Natural killer cell (primary cell): Measurements from ENCODE around the gene ECM2. TPM values are rescaled to one million over a fixed set of nuclear protein-coding genes. Genes with fewer than 3 reads are reported as not detected.

Source experiments
- ATAC-seq, 3 donors: fragments of 150-1000 bp in 2 of 3; fragments of 200-7000 bp in 1 of 3; cut with Tn5 transposase; 1 replicate in 1 of 3; 2 replicates in 2 of 3; pipeline ENCODE4 v1.10.0; 2021; ENCODE audit warnings: mild to moderate bottlenecking in 2 of 3, moderate library complexity in 2 of 3
- DNase-seq, 2 donors: peaks; one replicate each; pipeline versions ENCODE4 v3.0.0 to v3.0.0-alpha.2; 2013 to 2021; ENCODE audit warnings: mixed read lengths in 1 of 2
- H3K27ac ChIP-seq: one replicate; pipeline ENCODE4 v1.5.1; 2013; ENCODE audit warnings: mild to moderate bottlenecking, low read length
- H3K27me3 ChIP-seq: one replicate; pipeline ENCODE4 v1.6.1; 2013; ENCODE audit warnings: low read length; ENCODE audit not compliant: control insufficient read depth, insufficient read depth
- H3K36me3 ChIP-seq: one replicate; pipeline ENCODE4 v1.6.1; 2013; ENCODE audit warnings: low read length; ENCODE audit not compliant: control insufficient read depth, insufficient read depth
- H3K4me1 ChIP-seq: one replicate; pipeline ENCODE4 v1.6.1; 2013; ENCODE audit warnings: low read length; ENCODE audit not compliant: control insufficient read depth, insufficient read depth
- H3K4me3 ChIP-seq: one replicate; pipeline ENCODE4 v1.5.1; 2013; ENCODE audit warnings: low read length
- H3K9me3 ChIP-seq: one replicate; pipeline ENCODE4 v1.6.1; 2013; ENCODE audit warnings: low read length; ENCODE audit not compliant: control insufficient read depth, insufficient read depth
- H3K27ac Mint-ChIP-seq, 2 donors: one replicate each; pipeline ENCODE4 v1.8.0; 2022; ENCODE audit warnings: mild to moderate bottlenecking in 2 of 2, mixed read lengths in 2 of 2, moderate library complexity in 1 of 2
- H3K27me3 Mint-ChIP-seq, 2 donors: one replicate each; pipeline ENCODE4 v1.8.0; 2022; ENCODE audit warnings: low read depth in 2 of 2, mixed read lengths in 2 of 2
- H3K36me3 Mint-ChIP-seq: one replicate; pipeline ENCODE4 v1.8.0; 2022; ENCODE audit warnings: mixed read lengths
- H3K4me1 Mint-ChIP-seq, 2 donors: one replicate each; pipeline ENCODE4 v1.8.0; 2022; ENCODE audit warnings: mixed read lengths in 2 of 2
- H3K4me3 Mint-ChIP-seq: one replicate; pipeline ENCODE4 v1.8.0; 2022; ENCODE audit warnings: mild to moderate bottlenecking, moderate library complexity, mixed read lengths
- H3K9me3 Mint-ChIP-seq, 2 donors: one replicate each; pipeline ENCODE4 v1.8.0; 2022; ENCODE audit warnings: mixed read lengths in 2 of 2
- WGBS: methylation state at CpG from one replicate; pipeline ENCODE4 v1.1.7; 2013; ENCODE audit warnings: missing lambda C conversion rate; ENCODE audit not compliant: insufficient coverage; 5-methylcytosine and 5-hydroxymethylcytosine counted together
- intact Hi-C: fragments of 100-400 bp; cut with micrococcal nuclease; formaldehyde crosslinking; loops from one replicate; pipeline ENCODE4 v1.14.2; 2022
- total RNA-seq, 4 donors: library from RNA; stranded (reverse); fragments of 120-200 nt in 1 of 4; gene quantifications; one replicate each; pipeline versions ENCODE4 v1.2.3 to v1.2.4, GENCODE V29; 2013 to 2022
- TF ChIP-seq, protein P1 (sequence below): fragments of 200-600 bp; IDR thresholded peaks from one replicate; pipeline ENCODE4 v1.8.0; 2022; ENCODE audit warnings: antibody characterized with exemption

ECM2 gene
- total RNA-seq, 3 donors from 2014 or later (not counting 1 experiment from before 2014, with no cell fraction given) = not detected

DNA sequence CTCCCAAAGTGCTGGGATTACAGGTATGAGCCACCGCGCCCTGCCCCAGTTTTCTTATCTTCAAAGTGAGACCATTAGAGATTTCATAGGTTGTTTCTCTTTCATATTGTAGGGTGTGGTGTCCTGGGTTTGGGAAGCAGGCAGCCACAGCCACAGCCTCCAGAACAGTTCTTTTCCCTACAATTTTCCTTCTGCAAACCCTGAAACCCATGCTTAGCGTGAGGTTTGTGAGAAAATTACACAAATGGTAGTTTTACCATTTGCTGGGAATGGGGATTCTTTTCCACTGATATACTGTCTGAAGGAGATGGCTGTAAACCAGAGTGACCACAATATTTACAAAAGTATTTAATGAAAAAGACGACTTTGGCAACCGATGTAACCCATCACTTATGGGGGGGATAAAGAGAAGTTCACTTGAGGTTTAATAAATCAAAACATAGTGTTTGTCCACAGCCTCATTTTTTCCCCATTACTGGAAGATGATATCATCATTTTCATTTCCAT, 26.7 kb upstream of the ECM2 start:
- ATAC-seq = no peak

DNA sequence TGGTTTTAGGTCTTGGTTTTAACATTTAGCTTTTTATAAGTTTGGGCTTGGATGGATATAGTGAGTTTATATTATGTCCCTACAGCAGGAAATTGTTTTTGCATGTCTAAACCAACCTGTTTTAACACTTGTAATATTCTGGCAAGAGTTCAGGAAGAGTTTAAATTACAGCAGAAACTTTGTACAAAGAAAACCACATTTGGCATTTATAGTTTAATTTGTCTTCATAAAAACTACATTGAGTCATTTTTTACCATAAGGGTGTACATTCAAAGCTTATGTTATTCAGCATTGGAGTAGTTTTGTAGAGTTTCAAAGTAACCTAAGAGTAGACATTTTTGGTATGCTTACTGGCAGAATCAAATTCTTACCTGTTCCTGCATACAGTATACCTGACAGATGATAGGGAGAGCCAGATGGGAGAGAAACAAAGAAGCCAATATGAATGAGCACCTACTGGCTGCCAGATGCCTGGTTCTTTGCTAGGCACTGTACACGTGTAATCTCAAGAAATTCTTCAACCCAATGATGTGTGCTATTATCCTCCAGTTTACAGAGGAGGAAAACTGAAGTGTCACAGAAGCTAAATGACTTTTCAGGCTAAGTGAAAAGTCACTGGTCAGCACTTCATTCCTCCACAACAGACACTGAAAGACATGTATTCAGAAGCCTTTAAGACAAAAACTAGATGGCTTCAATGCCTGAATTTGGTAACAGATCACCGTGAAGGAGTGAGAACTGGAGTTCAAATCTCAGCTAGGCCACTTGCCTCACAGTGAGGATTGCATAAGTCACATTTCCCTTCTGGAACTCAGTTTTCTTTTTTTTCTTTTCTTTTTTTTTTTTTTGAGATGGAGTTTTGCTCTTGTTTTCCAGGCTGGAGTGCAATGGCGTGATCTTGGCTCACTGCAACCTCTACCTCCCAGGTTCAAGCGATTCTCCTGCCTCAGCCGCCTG, 25.9 kb upstream of the ECM2 start:
- Mint-ChIP-seq H3K4me1 (peaks cover 0 to 8% of the 10 kb centered on the region in 2 donors), H3K27me3 (no peaks in the 10 kb centered on the region), H3K4me3 (no peak overlapping the region), H3K27ac (no peak overlapping the region), H3K36me3 (peaks cover 6% of the 10 kb centered on the region), H3K9me3 (peaks cover 4% of the 10 kb centered on the region in 2 donors)
- intact Hi-C loops = no loop called here
- DNase-seq (no peak), ATAC-seq (no peak)
- Histone ChIP-seq H3K9me3 (no peaks in the 10 kb centered on the region), H3K27ac (no peak overlapping the region), H3K27me3 (no peaks in the 10 kb centered on the region), H3K36me3 (no peaks in the 10 kb centered on the region), H3K4me3 (no peak overlapping the region), H3K4me1 (no peaks in the 10 kb centered on the region)
- TF ChIP-seq, protein P1, sequence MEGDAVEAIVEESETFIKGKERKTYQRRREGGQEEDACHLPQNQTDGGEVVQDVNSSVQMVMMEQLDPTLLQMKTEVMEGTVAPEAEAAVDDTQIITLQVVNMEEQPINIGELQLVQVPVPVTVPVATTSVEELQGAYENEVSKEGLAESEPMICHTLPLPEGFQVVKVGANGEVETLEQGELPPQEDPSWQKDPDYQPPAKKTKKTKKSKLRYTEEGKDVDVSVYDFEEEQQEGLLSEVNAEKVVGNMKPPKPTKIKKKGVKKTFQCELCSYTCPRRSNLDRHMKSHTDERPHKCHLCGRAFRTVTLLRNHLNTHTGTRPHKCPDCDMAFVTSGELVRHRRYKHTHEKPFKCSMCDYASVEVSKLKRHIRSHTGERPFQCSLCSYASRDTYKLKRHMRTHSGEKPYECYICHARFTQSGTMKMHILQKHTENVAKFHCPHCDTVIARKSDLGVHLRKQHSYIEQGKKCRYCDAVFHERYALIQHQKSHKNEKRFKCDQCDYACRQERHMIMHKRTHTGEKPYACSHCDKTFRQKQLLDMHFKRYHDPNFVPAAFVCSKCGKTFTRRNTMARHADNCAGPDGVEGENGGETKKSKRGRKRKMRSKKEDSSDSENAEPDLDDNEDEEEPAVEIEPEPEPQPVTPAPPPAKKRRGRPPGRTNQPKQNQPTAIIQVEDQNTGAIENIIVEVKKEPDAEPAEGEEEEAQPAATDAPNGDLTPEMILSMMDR = no peak
- 97% methylated on average over 2 of the region's 5 CpGs for WGBS

More for the DNA sequence above, 26.7 kb upstream of the ECM2 start:
- Histone ChIP-seq H3K27me3 (no peaks in the 10 kb centered on the region), H3K4me1 (no peaks in the 10 kb centered on the region), H3K36me3 (no peaks in the 10 kb centered on the region), H3K4me3 (no peak overlapping the region), H3K27ac (no peak overlapping the region), H3K9me3 (no peaks in the 10 kb centered on the region)
- Mint-ChIP-seq H3K36me3 (peaks cover 7% of the 10 kb centered on the region), H3K4me3 (no peak overlapping the region), H3K4me1 (peaks cover 0 to 8% of the 10 kb centered on the region in 2 donors), H3K27me3 (no peaks in the 10 kb centered on the region), H3K9me3 (peaks cover 4 to 5% of the 10 kb centered on the region in 2 donors), H3K27ac (no peak overlapping the region)
- TF ChIP-seq, protein P1 = no peak
- intact Hi-C loops = no loop called here
- 98% methylated on average over 4 of the region's 5 CpGs for WGBS
- no peak for DNase-seq

DNA sequence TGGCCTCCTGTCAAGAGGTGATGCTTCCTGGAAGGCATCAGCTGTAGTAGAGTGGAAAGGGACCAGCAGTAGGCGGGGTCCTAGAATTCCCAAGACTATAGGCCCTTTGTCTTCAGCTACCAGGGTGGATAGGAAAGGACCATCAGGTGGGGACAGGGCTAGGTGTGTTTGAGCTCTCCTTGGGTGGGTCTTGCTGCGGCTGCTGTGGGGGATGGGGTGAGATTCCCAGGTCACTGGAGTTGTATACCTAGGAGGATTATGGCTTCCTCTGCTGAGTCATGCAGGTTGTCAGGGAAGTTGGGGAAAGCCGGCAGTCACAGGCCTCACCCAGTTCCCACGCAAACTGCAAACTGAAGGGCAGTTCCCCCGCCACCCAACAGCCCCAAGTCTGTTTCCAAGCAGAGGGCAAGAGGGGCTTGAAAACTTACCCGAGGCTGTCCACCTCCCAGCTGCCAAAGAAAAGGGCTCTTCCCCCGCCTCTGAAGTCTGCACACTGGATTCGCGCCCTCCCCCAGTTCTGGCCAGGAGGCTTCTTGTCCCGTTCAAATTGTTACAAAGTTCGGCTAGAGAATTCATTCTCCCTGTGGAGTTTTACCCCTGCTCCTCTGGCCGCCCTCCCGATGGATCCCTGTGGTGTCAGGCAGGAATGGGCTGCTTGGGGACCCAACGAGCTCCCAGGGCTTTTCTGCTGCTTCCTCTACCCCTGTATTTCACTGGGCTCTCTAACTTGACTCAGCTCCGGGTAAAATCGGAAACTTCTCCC, 23.0 kb upstream of the ECM2 start:
- WGBS = 96% methylated on average over 14 of the region's 16 CpGs
- Histone ChIP-seq H3K36me3 (no peaks in the 10 kb centered on the region), H3K4me1 (no peaks in the 10 kb centered on the region), H3K9me3 (no peaks in the 10 kb centered on the region), H3K4me3 (no peak overlapping the region), H3K27me3 (no peaks in the 10 kb centered on the region), H3K27ac (no peak overlapping the region)
- DNase-seq (no peak), ATAC-seq (no peak)
- Mint-ChIP-seq H3K4me3 (no peak overlapping the region), H3K9me3 (no peaks in the 10 kb centered on the region), H3K27me3 (no peaks in the 10 kb centered on the region), H3K4me1 (peaks cover 0 to 8% of the 10 kb centered on the region in 2 donors), H3K36me3 (no peaks in the 10 kb centered on the region), H3K27ac (no peak overlapping the region)
- TF ChIP-seq, protein P1 = no peak
- intact Hi-C loops = no loop called here
